ENCODE results near the gene MFAP3L.

Gene MFAP3L

DNA sequence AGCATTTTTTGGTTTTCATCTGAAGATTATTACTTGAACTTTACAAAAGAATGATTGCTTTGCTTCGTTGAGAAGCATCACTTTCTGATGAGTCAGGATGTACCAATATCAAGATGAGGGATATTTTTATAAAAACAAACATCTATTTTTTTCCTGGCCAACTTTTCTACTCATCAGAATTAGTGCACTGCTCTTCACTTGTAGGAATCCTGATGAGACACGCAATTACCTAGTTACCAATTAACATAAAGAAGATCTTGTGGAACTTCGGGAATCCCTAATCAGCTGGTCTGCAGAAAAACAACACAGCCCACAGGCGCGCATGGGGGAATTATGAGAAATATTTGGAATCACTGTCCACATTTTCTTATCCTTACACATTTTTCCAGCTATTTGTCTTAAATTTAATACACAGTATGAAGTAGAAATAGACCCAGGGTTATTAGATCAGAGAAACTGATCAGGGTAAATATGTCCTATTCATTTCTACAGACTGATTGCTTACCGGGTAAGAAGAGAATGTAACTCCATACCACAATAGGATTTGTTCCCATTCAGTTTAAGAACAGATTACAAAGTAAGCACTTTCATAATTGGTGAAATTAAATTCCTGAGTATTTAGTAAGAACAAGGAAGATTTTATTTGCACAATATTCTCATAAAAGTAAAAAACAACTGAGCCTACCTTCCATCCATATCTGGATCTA is 50.9 kb downstream of the MFAP3L start:
- H3K27ac ChIP-seq (ENCODE audit: extremely low read depth, low read depth, low read length): no peak overlapping the region
- H3K4me3 ChIP-seq (ENCODE audit: low read depth, low read length): no peak overlapping the region
- ChIA-PET CTCF (no interaction called here), POLR2A (no interaction called here)
- TF ChIP-seq ZNF514 (tag by site-specific recombination; IDR thresholded peaks at IDR 0.05): no peak
- TF ChIP-seq, protein P1, sequence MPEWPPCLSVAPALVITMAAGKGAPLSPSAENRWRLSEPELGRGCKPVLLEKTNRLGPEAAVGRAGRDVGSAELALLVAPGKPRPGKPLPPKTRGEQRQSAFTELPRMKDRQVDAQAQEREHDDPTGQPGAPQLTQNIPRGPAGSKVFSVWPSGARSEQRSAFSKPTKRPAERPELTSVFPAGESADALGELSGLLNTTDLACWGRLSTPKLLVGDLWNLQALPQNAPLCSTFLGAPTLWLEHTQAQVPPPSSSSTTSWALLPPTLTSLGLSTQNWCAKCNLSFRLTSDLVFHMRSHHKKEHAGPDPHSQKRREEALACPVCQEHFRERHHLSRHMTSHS (tag by site-specific recombination; IDR thresholded peaks at IDR 0.05): no peak
- no peak for TF ChIP-seq ZNF266 (tag by site-specific recombination; IDR thresholded peaks at IDR 0.05; ENCODE audit: low read depth)
- TF ChIP-seq, protein P2, sequence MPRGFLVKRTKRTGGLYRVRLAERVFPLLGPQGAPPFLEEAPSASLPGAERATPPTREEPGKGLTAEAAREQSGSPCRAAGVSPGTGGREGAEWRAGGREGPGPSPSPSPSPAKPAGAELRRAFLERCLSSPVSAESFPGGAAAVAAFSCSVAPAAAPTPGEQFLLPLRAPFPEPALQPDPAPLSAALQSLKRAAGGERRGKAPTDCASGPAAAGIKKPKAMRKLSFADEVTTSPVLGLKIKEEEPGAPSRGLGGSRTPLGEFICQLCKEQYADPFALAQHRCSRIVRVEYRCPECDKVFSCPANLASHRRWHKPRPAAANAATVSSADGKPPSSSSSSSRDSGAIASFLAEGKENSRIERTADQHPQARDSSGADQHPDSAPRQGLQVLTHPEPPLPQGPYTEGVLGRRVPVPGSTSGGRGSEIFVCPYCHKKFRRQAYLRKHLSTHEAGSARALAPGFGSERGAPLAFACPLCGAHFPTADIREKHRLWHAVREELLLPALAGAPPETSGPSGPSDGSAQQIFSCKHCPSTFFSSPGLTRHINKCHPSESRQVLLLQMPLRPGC (tag by site-specific recombination; IDR thresholded peaks at IDR 0.05): no peak
- H3K9me3 ChIP-seq (ENCODE audit: control insufficient read depth, insufficient read depth, low read depth, low read length): no peaks in the 10 kb centered on the region
- no peaks in the 10 kb centered on the region for H3K36me3 ChIP-seq (ENCODE audit: control insufficient read depth in 2 of 2, insufficient read depth in 1 of 2, low read length in 2 of 2)
- H3K4me1 ChIP-seq (ENCODE audit: control insufficient read depth, insufficient read depth, low read length): no peaks in the 10 kb centered on the region

DNA sequence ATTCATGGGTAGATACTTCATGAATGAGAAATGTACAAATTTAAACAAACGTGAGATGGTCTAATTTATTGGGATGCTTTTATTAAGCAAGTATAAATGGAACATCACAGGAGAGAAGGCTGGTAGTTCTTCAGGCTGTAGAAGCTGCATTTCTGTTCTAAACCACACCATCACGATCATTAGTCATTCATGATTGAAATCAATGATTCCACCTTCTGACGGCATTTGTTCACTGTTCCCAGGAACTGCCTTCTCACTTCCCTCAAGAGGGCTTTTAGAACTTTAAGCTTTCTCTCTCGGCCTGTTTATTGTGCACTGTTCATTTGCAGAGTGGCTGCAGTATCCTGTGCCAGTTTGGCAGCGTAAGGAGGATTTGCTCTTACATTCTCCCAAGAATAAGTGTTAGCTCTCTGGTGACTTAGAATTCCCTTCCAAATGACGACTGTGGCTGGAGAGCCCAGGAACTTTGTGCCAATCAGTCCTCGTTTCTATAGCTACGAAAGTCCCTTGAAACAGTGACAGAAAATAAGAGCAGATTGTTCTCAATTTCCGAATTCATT is 54.7 kb downstream of the MFAP3L start:
- Histone ChIP-seq H3K9me3 (ENCODE audit: control insufficient read depth, insufficient read depth, low read depth, low read length) (no peaks in the 10 kb centered on the region), H3K36me3 (ENCODE audit: control insufficient read depth in 2 of 2, insufficient read depth in 1 of 2, low read length in 2 of 2) (no peaks in the 10 kb centered on the region), H3K27ac (ENCODE audit: extremely low read depth, low read depth, low read length) (no peak overlapping the region), H3K4me3 (ENCODE audit: low read depth, low read length) (no peak overlapping the region), H3K4me1 (ENCODE audit: control insufficient read depth, insufficient read depth, low read length) (no peaks in the 10 kb centered on the region)
- CTCF ChIA-PET: interaction anchor here (0.6 kb wide), 1 partner anchor 398 kb away, joined by 3 read pairs; no protein-coding TSS in a partner anchor
- POLR2A ChIA-PET: no interaction called here
- TF ChIP-seq ZNF561 (tag by site-specific recombination; IDR thresholded peaks at IDR 0.05; ENCODE audit: borderline replicate concordance): no peak
- no peak for TF ChIP-seq ZNF596 (tag by site-specific recombination; IDR thresholded peaks at IDR 0.05)
- TF ChIP-seq, protein P3, sequence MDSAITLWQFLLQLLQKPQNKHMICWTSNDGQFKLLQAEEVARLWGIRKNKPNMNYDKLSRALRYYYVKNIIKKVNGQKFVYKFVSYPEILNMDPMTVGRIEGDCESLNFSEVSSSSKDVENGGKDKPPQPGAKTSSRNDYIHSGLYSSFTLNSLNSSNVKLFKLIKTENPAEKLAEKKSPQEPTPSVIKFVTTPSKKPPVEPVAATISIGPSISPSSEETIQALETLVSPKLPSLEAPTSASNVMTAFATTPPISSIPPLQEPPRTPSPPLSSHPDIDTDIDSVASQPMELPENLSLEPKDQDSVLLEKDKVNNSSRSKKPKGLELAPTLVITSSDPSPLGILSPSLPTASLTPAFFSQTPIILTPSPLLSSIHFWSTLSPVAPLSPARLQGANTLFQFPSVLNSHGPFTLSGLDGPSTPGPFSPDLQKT (IDR thresholded peaks at IDR 0.05; ENCODE audit: borderline replicate concordance, low read depth, low read length): no peak
- TF ChIP-seq OVOL3 (tag by site-specific recombination; IDR thresholded peaks at IDR 0.05): no peak
- TF ChIP-seq ZBTB20 (tag by site-specific recombination; IDR thresholded peaks at IDR 0.05): no peak
- no peak for TF ChIP-seq ZNF776 (tag by site-specific recombination; IDR thresholded peaks at IDR 0.05; ENCODE audit: borderline replicate concordance)
- TF ChIP-seq, protein P4, sequence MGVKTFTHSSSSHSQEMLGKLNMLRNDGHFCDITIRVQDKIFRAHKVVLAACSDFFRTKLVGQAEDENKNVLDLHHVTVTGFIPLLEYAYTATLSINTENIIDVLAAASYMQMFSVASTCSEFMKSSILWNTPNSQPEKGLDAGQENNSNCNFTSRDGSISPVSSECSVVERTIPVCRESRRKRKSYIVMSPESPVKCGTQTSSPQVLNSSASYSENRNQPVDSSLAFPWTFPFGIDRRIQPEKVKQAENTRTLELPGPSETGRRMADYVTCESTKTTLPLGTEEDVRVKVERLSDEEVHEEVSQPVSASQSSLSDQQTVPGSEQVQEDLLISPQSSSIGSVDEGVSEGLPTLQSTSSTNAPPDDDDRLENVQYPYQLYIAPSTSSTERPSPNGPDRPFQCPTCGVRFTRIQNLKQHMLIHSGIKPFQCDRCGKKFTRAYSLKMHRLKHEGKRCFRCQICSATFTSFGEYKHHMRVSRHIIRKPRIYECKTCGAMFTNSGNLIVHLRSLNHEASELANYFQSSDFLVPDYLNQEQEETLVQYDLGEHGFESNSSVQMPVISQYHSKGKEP (tag by site-specific recombination; IDR thresholded peaks at IDR 0.05): no peak
- no peak for TF ChIP-seq ZNF830 (tag by site-specific recombination; IDR thresholded peaks at IDR 0.05; ENCODE audit: low read depth)
- no peak for TF ChIP-seq SCRT1 (tag by site-specific recombination; IDR thresholded peaks at IDR 0.05; ENCODE audit: borderline replicate concordance)
- TF ChIP-seq ZNF248 (tag by site-specific recombination; IDR thresholded peaks at IDR 0.05): no peak
- TF ChIP-seq ZNF202 (tag by site-specific recombination; IDR thresholded peaks at IDR 0.05; ENCODE audit: borderline replicate concordance): no peak
- TF ChIP-seq, protein P5, sequence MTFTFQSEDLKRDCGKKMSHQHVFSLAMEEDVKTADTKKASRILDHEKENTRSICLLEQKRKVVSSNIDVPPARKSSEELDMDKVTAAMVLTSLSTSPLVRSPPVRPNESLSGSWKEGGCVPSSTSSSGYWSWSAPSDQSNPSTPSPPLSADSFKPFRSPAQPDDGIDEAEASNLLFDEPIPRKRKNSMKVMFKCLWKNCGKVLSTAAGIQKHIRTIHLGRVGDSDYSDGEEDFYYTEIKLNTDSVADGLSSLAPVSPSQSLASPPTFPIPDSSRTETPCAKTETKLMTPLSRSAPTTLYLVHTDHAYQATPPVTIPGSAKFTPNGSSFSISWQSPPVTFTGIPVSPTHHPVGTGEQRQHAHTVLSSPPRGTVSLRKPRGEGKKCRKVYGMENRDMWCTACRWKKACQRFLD (tag by site-specific recombination; IDR thresholded peaks at IDR 0.05): no peak
- no peak for TF ChIP-seq ZNF366 (tag by site-specific recombination; conservative IDR thresholded peaks at IDR 0.05)
- TF ChIP-seq ZNF311 (tag by site-specific recombination; IDR thresholded peaks at IDR 0.05; ENCODE audit: borderline replicate concordance): no peak
- no peak for TF ChIP-seq MZF1 (tag by site-specific recombination; IDR thresholded peaks at IDR 0.05; ENCODE audit: borderline replicate concordance)
- TF ChIP-seq, protein P6, sequence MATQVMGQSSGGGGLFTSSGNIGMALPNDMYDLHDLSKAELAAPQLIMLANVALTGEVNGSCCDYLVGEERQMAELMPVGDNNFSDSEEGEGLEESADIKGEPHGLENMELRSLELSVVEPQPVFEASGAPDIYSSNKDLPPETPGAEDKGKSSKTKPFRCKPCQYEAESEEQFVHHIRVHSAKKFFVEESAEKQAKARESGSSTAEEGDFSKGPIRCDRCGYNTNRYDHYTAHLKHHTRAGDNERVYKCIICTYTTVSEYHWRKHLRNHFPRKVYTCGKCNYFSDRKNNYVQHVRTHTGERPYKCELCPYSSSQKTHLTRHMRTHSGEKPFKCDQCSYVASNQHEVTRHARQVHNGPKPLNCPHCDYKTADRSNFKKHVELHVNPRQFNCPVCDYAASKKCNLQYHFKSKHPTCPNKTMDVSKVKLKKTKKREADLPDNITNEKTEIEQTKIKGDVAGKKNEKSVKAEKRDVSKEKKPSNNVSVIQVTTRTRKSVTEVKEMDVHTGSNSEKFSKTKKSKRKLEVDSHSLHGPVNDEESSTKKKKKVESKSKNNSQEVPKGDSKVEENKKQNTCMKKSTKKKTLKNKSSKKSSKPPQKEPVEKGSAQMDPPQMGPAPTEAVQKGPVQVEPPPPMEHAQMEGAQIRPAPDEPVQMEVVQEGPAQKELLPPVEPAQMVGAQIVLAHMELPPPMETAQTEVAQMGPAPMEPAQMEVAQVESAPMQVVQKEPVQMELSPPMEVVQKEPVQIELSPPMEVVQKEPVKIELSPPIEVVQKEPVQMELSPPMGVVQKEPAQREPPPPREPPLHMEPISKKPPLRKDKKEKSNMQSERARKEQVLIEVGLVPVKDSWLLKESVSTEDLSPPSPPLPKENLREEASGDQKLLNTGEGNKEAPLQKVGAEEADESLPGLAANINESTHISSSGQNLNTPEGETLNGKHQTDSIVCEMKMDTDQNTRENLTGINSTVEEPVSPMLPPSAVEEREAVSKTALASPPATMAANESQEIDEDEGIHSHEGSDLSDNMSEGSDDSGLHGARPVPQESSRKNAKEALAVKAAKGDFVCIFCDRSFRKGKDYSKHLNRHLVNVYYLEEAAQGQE (tag by site-specific recombination; IDR thresholded peaks at IDR 0.05): no peak
- no peak for TF ChIP-seq KLF9 (tag by site-specific recombination; IDR thresholded peaks at IDR 0.05; ENCODE audit: low read depth)

All from HEK293 (cell line).